Measurements from ENCODE around the gene BARHL1.

GRCh38 chr9:132626285-132626684 lies 43.9 kb downstream of the BARHL1 start:
- TF ChIP-seq JUND (CRISPR knock-in tag; IDR thresholded peaks at IDR 0.05) (no peak), RBFOX2 (IDR thresholded peaks at IDR 0.05; ENCODE audit: low read depth, low read length) (no peak), BRF2 (CRISPR knock-in tag; IDR thresholded peaks at IDR 0.05) (no peak), MXI1 (IDR thresholded peaks at IDR 0.05; ENCODE audit: borderline replicate concordance, low read depth, low read length) (no peak)

All from HepG2 (cell line).